ENCODE data around the gene RAB40A.

The RAB40A gene

DNA sequence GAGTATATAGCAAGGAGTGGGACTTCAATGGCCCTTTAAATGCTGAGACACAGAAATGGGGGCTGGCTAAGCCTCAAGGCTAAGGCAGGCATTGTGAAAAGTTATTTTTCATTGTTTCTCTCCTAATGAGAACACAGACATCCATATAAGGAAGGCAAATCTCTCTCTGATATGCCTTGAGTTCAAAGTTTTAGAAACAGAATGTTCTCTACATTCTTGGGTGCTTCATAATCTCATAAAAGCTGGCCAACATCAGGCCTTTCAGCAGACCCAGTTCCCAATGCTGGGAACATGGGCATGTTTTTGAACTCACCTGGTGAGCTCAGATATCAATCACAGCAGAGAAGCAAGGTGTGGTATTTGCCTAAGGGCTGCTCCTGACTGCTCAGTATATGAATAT, 19.4 kb upstream of the RAB40A start:
- TF ChIP-seq, protein P1, sequence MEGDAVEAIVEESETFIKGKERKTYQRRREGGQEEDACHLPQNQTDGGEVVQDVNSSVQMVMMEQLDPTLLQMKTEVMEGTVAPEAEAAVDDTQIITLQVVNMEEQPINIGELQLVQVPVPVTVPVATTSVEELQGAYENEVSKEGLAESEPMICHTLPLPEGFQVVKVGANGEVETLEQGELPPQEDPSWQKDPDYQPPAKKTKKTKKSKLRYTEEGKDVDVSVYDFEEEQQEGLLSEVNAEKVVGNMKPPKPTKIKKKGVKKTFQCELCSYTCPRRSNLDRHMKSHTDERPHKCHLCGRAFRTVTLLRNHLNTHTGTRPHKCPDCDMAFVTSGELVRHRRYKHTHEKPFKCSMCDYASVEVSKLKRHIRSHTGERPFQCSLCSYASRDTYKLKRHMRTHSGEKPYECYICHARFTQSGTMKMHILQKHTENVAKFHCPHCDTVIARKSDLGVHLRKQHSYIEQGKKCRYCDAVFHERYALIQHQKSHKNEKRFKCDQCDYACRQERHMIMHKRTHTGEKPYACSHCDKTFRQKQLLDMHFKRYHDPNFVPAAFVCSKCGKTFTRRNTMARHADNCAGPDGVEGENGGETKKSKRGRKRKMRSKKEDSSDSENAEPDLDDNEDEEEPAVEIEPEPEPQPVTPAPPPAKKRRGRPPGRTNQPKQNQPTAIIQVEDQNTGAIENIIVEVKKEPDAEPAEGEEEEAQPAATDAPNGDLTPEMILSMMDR (IDR thresholded peaks at IDR 0.05; ENCODE audit: low read depth, low read length, missing control alignments), result no peak
- DNase-seq (ENCODE audit: extremely low read depth, low read depth), result no peak
- no peak overlapping the region for H3K4me3 ChIP-seq (replicated peaks; ENCODE audit: low read depth, low read length)

DNA sequence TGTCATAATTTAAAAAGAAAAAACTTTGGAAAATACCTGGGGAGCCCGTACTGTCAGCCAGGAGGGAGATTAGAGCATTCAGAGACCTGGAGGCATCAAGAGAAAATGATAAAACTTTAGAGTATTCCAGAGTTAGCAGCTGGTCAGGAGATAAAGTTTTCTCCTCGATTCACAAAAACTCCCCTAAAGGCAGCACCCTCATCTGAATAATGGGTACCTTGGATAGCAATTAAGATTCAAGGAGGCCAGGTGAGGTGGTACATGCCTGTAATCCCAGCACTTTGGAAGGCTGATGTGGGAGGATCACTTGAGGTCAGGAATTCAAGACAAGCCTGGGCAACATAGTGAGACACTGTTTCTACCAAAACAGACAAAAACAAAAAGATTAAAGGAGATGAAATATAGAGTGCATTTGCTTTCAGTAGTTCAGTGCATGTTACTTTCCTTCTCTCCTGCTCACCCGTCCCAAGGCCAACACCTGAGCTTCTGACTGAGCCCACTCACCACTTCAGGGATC, 18.6 kb upstream of the RAB40A start:
- no peak for DNase-seq (ENCODE audit: extremely low read depth, low read depth)
- TF ChIP-seq, protein P1 (IDR thresholded peaks at IDR 0.05; ENCODE audit: low read depth, low read length, missing control alignments), result no peak
- H3K4me3 ChIP-seq (replicated peaks; ENCODE audit: low read depth, low read length), result no peak overlapping the region

DNA sequence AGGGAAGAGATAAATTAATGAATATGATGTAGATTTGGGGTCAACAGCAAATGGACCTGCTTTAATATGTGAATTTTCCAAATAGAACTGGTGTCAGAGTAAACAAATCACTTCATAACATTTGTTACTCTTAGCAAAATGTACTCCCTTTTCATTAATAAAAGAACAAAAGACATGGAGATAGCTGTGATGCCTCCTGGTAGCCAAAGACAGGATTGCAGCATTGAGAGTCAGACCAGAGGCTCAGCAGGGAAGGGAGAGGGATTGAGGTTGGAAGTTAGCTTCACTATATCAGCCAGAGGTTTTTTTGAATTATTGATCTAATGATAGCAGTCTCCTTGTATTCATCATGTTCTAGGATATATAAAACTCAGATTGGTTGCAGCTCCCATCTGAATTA, 17.4 kb upstream of the RAB40A start:
- no peak for DNase-seq (ENCODE audit: extremely low read depth, low read depth)
- H3K4me3 ChIP-seq (replicated peaks; ENCODE audit: low read depth, low read length), result no peak overlapping the region
- TF ChIP-seq, protein P1 (IDR thresholded peaks at IDR 0.05; ENCODE audit: low read depth, low read length, missing control alignments), result no peak

DNA sequence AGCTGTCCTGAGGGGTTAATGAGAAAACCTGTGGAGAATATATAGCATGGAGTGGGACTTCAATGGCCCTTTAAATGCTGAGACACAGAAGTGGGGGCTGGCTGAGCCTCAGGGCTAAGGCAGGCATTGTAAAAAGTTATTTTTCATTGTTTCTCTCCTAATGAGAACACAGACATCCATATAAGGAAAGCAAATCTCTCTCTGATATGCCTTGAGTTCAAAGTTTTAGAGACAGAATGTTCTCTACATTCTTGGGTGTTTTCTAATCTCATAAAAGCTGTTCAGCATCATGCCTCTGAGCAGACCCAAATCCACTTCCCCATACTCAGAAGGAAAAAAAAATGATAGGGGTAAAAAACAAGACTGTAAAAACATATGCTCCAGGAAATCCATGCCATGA, 16.8 kb upstream of the RAB40A start:
- DNase-seq (ENCODE audit: extremely low read depth, low read depth), result no peak
- H3K4me3 ChIP-seq (replicated peaks; ENCODE audit: low read depth, low read length), result no peak overlapping the region
- TF ChIP-seq, protein P1 (IDR thresholded peaks at IDR 0.05; ENCODE audit: low read depth, low read length, missing control alignments), result no peak

DNA sequence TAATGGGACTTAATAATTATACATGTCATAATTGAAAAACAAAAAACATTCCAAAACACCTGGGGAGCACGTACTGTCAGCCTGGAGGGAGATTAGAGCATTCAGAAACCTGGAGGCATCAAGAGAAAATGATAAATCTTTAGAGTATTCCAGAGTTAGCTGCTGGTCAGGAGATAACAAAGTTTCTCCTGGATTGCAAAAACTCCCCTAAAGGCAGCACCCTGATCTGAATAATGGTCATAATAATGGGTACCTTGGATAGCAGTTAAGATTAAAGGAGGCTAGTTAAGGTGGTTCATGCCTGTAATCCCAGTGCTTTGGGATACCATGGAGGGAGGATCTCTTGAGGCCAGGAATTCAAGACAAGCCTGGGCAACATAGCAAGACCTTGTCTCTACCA, 15.9 kb upstream of the RAB40A start:
- no peak for DNase-seq (ENCODE audit: extremely low read depth, low read depth)
- no peak overlapping the region for H3K4me3 ChIP-seq (replicated peaks; ENCODE audit: low read depth, low read length)
- TF ChIP-seq, protein P1 (IDR thresholded peaks at IDR 0.05; ENCODE audit: low read depth, low read length, missing control alignments), result no peak

DNA sequence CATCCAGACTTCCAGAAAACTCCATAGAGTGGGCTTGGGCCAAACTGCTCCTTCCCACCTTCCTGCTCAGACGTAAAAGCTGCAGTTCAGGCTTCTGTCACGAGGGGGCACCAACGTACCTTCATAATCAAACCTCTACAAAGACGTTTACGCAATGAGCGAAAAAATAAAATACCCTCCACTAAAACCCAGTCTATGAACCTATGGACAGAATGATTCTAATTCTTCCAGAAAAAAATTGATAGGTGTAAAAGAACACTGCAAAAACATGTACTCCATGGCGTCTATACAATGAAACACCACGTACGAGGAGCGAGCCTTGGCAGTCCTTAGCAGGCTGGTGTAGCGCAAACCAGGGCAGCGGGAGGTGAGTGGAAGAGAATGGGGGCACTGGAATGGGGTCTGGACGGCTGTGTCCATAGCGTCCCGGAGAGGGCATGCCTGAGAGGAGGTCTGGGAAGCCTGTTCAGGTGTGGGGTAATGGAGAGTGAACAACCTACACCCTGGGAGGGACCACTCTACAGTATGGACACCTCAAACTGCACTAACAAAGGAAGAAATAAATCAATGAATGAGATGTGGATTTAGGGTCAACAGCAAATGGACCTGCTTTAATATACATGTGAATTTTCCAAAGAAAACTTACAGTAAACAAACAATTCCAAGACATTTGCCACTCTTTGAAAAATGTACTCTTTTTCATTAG, 14.4 kb upstream of the RAB40A start:
- DNase-seq (ENCODE audit: extremely low read depth, low read depth), result peak; percentile 25
- 0 out of 2 replicates have a peak overlapping the region, but pooled peaks have one; percentile 7 for H3K4me3 ChIP-seq (replicated peaks; ENCODE audit: low read depth, low read length)
- TF ChIP-seq, protein P1 (IDR thresholded peaks at IDR 0.05; ENCODE audit: low read depth, low read length, missing control alignments), result peak; percentile 70
